Chondrocyte (in vitro differentiated cells): ENCODE measurements around the gene WDR88. TPM values are rescaled to one million over a fixed set of nuclear protein-coding genes. Genes with fewer than 3 reads are reported as not detected.

ENCODE experiments used
- DNase-seq: peaks from one replicate; pipeline ENCODE4 v3.0.0; 2021; ENCODE audit warnings: mixed read lengths, low spot score
- H3K27ac Mint-ChIP-seq: one replicate; pipeline ENCODE4 v1.8.0; 2021; ENCODE audit warnings: mild to moderate bottlenecking, moderate library complexity, mixed read lengths; ENCODE audit not compliant: unreplicated experiment
- H3K27me3 Mint-ChIP-seq: 2 replicates; pipeline ENCODE4 v1.8.0; 2021; ENCODE audit warnings: low read depth, mixed read lengths
- H3K36me3 Mint-ChIP-seq: 2 replicates; pipeline ENCODE4 v1.8.0; 2021; ENCODE audit warnings: low read depth, mixed read lengths
- H3K4me1 Mint-ChIP-seq: 2 replicates; pipeline ENCODE4 v1.8.0; 2021; ENCODE audit warnings: low read depth, mild to moderate bottlenecking, mixed read lengths
- H3K4me3 Mint-ChIP-seq: one replicate; pipeline ENCODE4 v1.8.0; 2021; ENCODE audit warnings: mild to moderate bottlenecking, moderate library complexity, mixed read lengths; ENCODE audit not compliant: unreplicated experiment
- H3K9me3 Mint-ChIP-seq: 2 replicates; pipeline ENCODE4 v1.8.0; 2021; ENCODE audit warnings: low read depth, mixed read lengths
- CTCF ChIP-seq: fragments of 200-600 bp; sonication (generic); IDR thresholded peaks from 2 replicates; pipeline ENCODE4 v1.5.0; 2021; ENCODE audit warnings: antibody characterized with exemption, mild to moderate bottlenecking, moderate library complexity
- total RNA-seq: library from RNA; stranded (reverse); gene quantifications from 3 replicates; pipeline ENCODE4 v1.2.1, GENCODE V29; 2021

WDR88 gene
- total RNA-seq, 1 donor from 2014 or later = not detected

GRCh38 chr19:33175886-33176669 is 44.2 kb downstream of the WDR88 start:
- TF ChIP-seq CTCF = no peak
- no peaks in the 10 kb centered on the region for H3K9me3 Mint-ChIP-seq
- peak overlapping the region; percentile 97 for H3K27ac Mint-ChIP-seq
- H3K4me1 Mint-ChIP-seq = peaks cover 29% of the 10 kb centered on the region
- no peaks in the 10 kb centered on the region for H3K27me3 Mint-ChIP-seq
- peak; percentile 77 for DNase-seq
- H3K36me3 Mint-ChIP-seq = no peaks in the 10 kb centered on the region
- H3K4me3 Mint-ChIP-seq = peak overlapping the region; percentile 92

DNA sequence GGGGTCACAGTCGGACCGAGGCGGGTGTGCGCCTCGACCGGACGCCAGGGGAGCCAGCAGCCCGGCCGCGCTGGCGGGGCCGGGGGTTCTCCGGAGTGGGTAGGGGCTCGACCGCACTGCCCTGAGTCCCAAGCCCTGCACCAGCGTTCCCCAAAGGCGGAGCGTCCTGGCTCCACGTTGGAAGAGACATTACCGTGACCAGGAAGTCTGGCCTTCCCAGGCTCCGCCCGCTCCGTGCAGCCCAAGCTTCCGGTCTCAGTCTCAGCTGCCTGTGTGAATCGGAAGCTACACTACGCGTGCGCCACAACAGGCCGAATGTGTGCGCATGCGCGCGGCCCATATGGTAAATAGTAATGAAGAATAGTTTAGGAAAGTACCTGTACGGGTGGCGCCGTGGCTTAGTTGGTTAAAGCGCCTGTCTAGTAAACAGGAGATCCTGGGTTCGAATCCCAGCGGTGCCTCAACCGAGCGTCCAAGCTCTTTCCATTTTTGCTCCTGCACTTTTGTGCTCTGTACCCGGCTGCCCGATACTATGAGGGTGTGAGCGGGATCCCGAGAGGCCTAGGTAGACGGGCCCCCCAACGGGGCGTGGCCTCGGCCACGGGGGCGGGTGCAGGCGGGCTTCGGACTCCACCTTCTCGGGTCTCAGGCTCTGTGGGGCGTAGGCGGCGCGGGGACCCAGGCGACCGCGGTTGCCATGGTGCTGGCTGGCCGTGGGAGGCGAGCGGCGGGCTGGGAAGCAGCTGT is 44.9 kb downstream of the WDR88 start:
- Mint-ChIP-seq H3K9me3 (no peaks in the 10 kb centered on the region), H3K36me3 (no peaks in the 10 kb centered on the region), H3K27me3 (no peaks in the 10 kb centered on the region), H3K4me1 (peaks cover 28% of the 10 kb centered on the region), H3K4me3 (peak overlapping the region; percentile 92), H3K27ac (peak overlapping the region; percentile 97)
- DNase-seq = peak; percentile 99
- peak; percentile 64 for TF ChIP-seq CTCF

DNA sequence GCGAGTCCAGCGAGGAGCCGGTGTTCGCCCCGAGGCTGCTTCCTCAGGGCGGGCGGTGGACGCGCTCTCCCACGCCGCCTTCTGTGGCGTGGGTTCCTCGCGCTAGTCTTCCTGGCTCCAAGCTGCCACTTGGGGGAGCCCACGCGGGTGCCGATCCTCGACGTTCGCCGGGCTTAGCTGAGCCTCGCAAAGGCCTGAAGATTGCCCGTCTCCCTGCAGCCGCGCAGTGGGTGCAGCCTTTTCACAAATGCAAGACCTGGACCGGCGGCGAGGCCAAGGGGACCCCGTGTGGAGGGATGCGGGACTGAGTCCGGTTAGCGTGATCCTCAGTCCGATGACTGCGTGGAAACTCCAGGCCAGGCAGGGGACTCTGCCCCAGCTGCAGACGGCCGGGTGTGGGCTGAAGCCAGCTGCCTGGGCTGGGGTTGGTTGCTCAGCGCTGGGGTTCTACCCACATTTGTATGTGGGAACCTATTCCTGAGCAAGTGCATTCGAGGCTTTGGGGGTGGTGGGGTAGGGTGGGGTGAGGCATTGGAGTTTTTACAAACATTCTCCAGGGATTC is 45.6 kb downstream of the WDR88 start:
- peak; percentile 74 for TF ChIP-seq CTCF
- Mint-ChIP-seq H3K27me3 (no peaks in the 10 kb centered on the region), H3K4me3 (peak overlapping the region; percentile 92), H3K27ac (peak overlapping the region; percentile 97), H3K4me1 (peaks cover 22% of the 10 kb centered on the region), H3K36me3 (no peaks in the 10 kb centered on the region), H3K9me3 (no peaks in the 10 kb centered on the region)
- peak; percentile 94 for DNase-seq

GRCh38 chr19:33186431-33187182 is 54.7 kb downstream of the WDR88 start:
- no peak for TF ChIP-seq CTCF
- Mint-ChIP-seq H3K27ac (no peak overlapping the region), H3K4me3 (no peak overlapping the region), H3K4me1 (no peaks in the 10 kb centered on the region), H3K27me3 (peaks cover 8% of the 10 kb centered on the region), H3K36me3 (no peaks in the 10 kb centered on the region), H3K9me3 (no peaks in the 10 kb centered on the region)
- peak; percentile 18 for DNase-seq

GRCh38 chr19:33187183-33187540 is 55.2 kb downstream of the WDR88 start:
- H3K4me3 Mint-ChIP-seq = no peak overlapping the region
- no peaks in the 10 kb centered on the region for H3K9me3 Mint-ChIP-seq
- TF ChIP-seq CTCF = no peak
- H3K27ac Mint-ChIP-seq = no peak overlapping the region
- H3K36me3 Mint-ChIP-seq = no peaks in the 10 kb centered on the region
- no peaks in the 10 kb centered on the region for H3K4me1 Mint-ChIP-seq
- peaks cover 9% of the 10 kb centered on the region for H3K27me3 Mint-ChIP-seq
- DNase-seq = peak; percentile 56
